GM12801 (cell line): Measurements from ENCODE around the gene TPMT.

Source experiments
- TF ChIP-seq, protein P1 (sequence below): IDR thresholded peaks from one replicate; pipeline ENCODE4 v1.5.1; 2011; ENCODE audit warnings: control low read depth; ENCODE audit not compliant: insufficient read length; ENCODE audit errors: extremely low read depth

Gene TPMT

DNA sequence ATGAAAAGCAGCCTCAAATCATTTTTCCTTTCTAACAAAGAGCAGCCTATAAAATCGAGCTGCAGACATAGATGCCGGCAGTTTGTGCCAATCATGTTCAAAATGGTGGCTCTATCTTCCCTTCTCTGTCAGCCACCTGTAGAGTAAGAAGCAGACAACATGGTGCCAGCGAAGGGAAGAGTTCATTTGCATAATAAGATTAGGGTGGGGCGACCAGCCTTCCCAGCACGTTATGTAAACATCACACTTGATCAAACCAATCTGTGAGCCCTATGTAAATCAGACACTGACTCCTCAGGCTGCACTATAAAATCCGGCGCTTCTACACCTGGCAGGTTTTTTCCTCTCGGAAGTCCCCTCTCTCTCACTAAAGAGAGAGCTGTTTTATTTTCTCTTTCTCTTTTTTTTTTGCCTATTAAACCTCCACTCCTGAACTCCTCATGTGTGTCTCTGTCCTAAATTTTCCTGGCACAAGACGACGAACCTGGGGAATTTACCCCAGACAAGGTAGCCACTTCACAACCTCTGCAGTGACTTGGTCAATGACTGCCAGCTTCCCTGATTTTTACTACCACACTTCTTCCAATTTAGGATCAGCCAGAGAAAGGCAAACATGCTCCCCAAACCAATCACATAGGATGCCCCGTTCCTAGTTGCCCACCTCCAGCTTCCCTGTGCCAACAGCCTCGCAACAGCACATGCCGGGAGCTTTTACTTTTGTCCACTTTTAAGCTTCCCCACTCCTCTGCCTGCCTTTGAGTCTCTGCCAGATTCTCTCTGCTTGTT, 12.9 kb downstream of the TPMT start:
- TF ChIP-seq, protein P1, sequence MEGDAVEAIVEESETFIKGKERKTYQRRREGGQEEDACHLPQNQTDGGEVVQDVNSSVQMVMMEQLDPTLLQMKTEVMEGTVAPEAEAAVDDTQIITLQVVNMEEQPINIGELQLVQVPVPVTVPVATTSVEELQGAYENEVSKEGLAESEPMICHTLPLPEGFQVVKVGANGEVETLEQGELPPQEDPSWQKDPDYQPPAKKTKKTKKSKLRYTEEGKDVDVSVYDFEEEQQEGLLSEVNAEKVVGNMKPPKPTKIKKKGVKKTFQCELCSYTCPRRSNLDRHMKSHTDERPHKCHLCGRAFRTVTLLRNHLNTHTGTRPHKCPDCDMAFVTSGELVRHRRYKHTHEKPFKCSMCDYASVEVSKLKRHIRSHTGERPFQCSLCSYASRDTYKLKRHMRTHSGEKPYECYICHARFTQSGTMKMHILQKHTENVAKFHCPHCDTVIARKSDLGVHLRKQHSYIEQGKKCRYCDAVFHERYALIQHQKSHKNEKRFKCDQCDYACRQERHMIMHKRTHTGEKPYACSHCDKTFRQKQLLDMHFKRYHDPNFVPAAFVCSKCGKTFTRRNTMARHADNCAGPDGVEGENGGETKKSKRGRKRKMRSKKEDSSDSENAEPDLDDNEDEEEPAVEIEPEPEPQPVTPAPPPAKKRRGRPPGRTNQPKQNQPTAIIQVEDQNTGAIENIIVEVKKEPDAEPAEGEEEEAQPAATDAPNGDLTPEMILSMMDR, result no peak

DNA sequence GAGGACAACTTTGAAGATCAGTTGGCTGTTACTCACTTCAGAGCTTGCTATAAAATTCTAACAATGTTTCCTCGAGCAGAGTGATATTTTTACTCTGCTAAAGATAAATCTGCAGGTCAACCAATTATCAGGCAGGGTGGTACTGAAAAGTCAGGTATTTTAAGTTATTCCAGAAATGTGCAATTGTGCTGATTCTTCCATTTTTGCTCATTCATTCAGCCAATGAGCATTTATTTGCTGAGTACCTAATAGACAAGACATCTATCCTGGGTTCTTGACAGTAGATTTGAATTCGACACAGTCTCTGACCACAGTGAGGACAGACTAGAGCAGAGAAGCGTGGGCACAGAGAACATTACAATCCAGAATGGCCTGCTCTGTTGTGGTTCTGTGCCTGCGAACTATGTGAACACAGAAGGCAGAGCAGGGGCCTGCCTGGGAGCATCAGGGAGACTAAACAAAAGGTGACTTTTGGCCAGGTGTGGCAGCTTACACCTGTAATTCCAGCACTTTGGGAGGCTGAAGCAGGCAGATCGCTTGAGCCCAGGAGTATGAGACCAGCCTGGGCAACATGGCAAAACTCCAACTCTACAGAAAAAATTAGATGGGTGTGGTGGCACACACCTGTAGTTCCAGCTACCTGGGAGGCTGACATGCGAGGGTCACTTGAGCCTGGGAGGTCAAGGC, 14.8 kb downstream of the TPMT start:
- TF ChIP-seq, protein P1, result no peak

DNA sequence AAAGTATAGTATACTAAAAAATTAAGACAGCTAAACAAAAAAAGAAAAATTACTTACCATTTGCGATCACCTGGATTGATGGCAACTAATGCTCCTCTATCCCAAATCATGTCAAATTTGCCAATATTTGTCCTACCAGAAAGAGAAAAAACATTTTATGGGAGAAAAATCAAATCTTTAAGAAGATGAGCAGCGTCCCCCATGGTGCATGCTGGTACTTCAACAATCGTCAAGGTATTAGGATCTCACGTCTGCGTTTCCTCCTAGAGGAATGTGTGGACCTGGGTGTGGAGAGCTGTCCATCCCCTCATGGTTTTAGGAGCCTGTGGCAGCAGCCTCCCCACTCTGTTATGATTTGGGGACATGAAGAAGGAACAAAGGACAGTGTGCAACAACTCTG, 16.0 kb downstream of the TPMT start:
- TF ChIP-seq, protein P1, result no peak

DNA sequence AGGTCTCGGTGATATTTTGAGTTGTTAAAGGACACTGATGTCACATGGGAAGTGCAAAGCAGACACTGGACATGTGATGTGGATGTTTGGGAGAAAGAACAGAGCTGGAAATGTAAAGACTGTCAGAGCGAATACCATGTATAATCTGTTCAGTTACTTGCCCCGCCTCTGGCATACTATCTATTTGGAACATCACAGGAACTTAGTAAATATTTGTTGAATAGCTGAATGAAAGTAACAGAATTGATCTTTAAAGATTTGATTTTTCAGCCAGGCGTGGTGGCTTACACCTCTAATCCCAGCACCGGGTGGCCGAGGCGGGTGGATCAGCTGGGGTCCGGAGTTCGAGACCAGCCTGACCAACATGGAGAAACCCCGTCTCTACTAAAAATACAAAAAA, 18.6 kb downstream of the TPMT start:
- TF ChIP-seq, protein P1, result no peak

DNA sequence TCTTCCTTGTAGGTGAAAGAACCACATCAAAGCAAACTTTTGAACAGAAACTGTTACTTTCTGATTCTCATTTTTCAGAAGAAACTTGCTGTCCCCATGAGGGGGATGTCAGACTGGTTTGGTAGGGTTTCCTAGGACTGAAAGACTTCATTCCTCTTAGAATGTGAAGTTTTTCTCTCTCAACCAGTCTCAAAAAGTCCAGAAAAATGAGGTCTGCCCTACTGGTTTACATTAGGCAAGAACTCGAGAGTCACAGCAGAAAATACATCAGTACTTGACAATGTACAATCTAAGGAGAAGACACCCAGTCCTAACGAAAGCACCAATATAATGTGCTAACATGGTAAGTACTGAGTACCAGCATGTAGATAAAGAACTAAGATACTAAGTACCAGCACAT, 19.7 kb downstream of the TPMT start:
- TF ChIP-seq, protein P1, result no peak

DNA sequence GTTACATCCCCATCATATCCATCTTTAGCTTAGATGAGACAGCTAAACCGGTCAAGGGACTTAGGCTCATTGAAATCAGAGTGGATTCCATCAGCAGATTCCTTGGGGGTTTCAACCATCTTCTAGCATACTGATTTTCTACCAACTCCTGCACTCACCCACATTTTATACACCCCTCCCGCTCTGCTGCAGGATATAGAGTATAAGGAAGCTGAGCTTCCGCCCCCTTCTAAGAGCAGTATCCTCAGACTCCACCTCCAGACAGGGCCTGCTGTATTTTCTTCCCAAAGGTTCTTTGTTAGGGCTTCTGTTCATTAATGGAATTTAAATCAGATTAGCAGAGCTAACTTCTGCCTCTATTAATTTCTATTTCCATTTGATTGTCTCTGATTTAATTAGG, 22.5 kb downstream of the TPMT start:
- TF ChIP-seq, protein P1, result no peak

DNA sequence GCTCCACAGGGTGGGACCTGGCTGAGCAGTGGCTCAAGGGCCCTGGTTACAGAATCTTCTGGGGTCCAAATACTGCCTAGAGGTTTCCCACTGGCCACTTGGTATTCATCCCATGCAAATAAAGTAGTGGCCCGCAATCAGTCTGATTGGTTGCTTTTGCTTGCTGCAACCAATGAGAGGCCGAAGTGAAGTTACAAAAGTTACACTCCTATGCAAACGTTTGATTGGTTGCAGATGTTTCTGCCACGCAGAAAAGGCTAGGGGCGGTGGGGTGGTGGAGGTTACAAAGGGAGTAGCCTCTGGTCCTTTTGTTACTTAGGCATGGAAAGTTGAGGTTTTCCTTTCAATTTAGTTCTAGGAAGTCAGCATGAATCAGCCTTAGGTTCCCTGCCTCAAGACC, 28.8 kb downstream of the TPMT start:
- TF ChIP-seq, protein P1, result no peak
